Liver (tissue), 9 donors: ENCODE measurements around the gene NUDT6. TPM values are rescaled to one million over a fixed set of nuclear protein-coding genes. Genes with fewer than 3 reads are reported as not detected.
"Not testable (repeated sequence)": the region's sequence is repeated elsewhere in the genome, so short reads cannot be mapped to it uniquely, and the experiment has no call there.

Source experiments
- DNase-seq: peaks from one replicate; pipeline ENCODE4 v3.0.0-alpha.2; 2017; ENCODE audit warnings: low spot score
- H3K27ac ChIP-seq, 2 donors: one replicate each; pipeline ENCODE4 v1.7.0; 2013; ENCODE audit warnings: inconsistent platforms in 2 of 2, low read length in 2 of 2, control low read depth in 1 of 2, low read depth in 1 of 2, mild to moderate bottlenecking in 1 of 2
- H3K27me3 ChIP-seq, 4 donors: one replicate each; pipeline versions ENCODE4 v1.6.1 to v1.7.0; 2013; ENCODE audit warnings: low read length in 3 of 4, inconsistent platforms in 1 of 4, mild to moderate bottlenecking in 1 of 4, moderate library complexity in 1 of 4; ENCODE audit not compliant: control insufficient read depth in 4 of 4, insufficient read depth in 4 of 4
- H3K36me3 ChIP-seq, 4 donors: one replicate each; pipeline versions ENCODE4 v1.6.1 to v1.7.0; 2013; ENCODE audit warnings: low read length in 3 of 4, mild to moderate bottlenecking in 3 of 4, low read depth in 1 of 4, moderate library complexity in 1 of 4; ENCODE audit not compliant: control insufficient read depth in 4 of 4, insufficient read depth in 3 of 4
- H3K4me1 ChIP-seq, 4 donors: one replicate each; pipeline versions ENCODE4 v1.6.1 to v1.7.0; 2013; ENCODE audit warnings: low read length in 3 of 4, mild to moderate bottlenecking in 3 of 4, moderate library complexity in 1 of 4; ENCODE audit not compliant: control insufficient read depth in 4 of 4, insufficient read depth in 4 of 4
- H3K4me3 ChIP-seq, 3 donors: one replicate each; pipeline versions ENCODE4 v1.6.1 to v1.7.0; 2013; ENCODE audit warnings: low read length in 3 of 3, control low read depth in 1 of 3, low read depth in 1 of 3, mild to moderate bottlenecking in 1 of 3
- H3K9ac ChIP-seq, 2 donors: one replicate each; pipeline ENCODE4 v1.7.0; 2013; ENCODE audit warnings: low read length in 2 of 2, mild to moderate bottlenecking in 2 of 2, moderate library complexity in 2 of 2, control low read depth in 1 of 2, low read depth in 1 of 2
- H3K9me3 ChIP-seq, 4 donors: one replicate each; pipeline versions ENCODE4 v1.6.1 to v1.7.0; 2013; ENCODE audit warnings: low read length in 3 of 4; ENCODE audit not compliant: control insufficient read depth in 4 of 4
- EGR1 ChIP-seq, 2 donors: IDR thresholded peaks; 2 replicates each; pipeline ENCODE4 v1.6.1; 2016 to 2018; ENCODE audit warnings: antibody characterized with exemption in 2 of 2, low read depth in 2 of 2
- FOXA1 ChIP-seq: IDR thresholded peaks from 2 replicates; pipeline ENCODE4 v1.6.1; 2016; ENCODE audit warnings: antibody characterized with exemption
- FOXA2 ChIP-seq: IDR thresholded peaks from 2 replicates; pipeline ENCODE4 v1.6.1; 2016; ENCODE audit warnings: antibody characterized with exemption
- GABPA ChIP-seq, 2 donors: IDR thresholded peaks in 1 of 2; conservative IDR thresholded peaks in 1 of 2; 2 replicates each; pipeline ENCODE4 v1.6.1; 2016; ENCODE audit warnings: antibody characterized with exemption in 2 of 2, mild to moderate bottlenecking in 1 of 2, moderate library complexity in 1 of 2
- HNF4A ChIP-seq, 2 donors: conservative IDR thresholded peaks; 2 replicates each; pipeline ENCODE4 v1.6.1; 2016; ENCODE audit warnings: antibody characterized with exemption in 2 of 2, mild to moderate bottlenecking in 2 of 2
- HNF4G ChIP-seq: IDR thresholded peaks from 2 replicates; pipeline ENCODE4 v1.6.1; 2016; ENCODE audit warnings: antibody characterized with exemption
- JUND ChIP-seq, 2 donors: IDR thresholded peaks; 2 replicates each; pipeline ENCODE4 v1.6.1; 2016; ENCODE audit warnings: antibody characterized with exemption in 2 of 2
- NR2F2 ChIP-seq: IDR thresholded peaks from 2 replicates; pipeline ENCODE4 v1.6.1; 2016; ENCODE audit warnings: antibody characterized with exemption
- RAD21 ChIP-seq, 2 donors: IDR thresholded peaks; 2 replicates each; pipeline ENCODE4 v1.6.1; 2016; ENCODE audit warnings: antibody characterized with exemption in 2 of 2, mild to moderate bottlenecking in 2 of 2
- RXRA ChIP-seq, 2 donors: IDR thresholded peaks; 2 replicates each; pipeline ENCODE4 v1.6.1; 2017 to 2018; ENCODE audit warnings: antibody characterized with exemption in 2 of 2, mild to moderate bottlenecking in 1 of 2
- SP1 ChIP-seq: IDR thresholded peaks from 2 replicates; pipeline ENCODE4 v1.6.1; 2018; ENCODE audit warnings: antibody characterized with exemption, mild to moderate bottlenecking
- TAF1 ChIP-seq: conservative IDR thresholded peaks from 2 replicates; pipeline ENCODE4 v1.6.1; 2016; ENCODE audit warnings: antibody characterized with exemption, mild to moderate bottlenecking
- YY1 ChIP-seq: IDR thresholded peaks from 2 replicates; pipeline ENCODE4 v1.6.1; 2016; ENCODE audit warnings: antibody characterized with exemption, mild to moderate bottlenecking
- ZBTB33 ChIP-seq: IDR thresholded peaks from 2 replicates; pipeline ENCODE4 v1.6.1; 2016; ENCODE audit warnings: antibody characterized with exemption
- WGBS: extraction: QIAGEN DNeasy Blood & Tissue Kit; methylation state at CpG from one replicate; pipeline ENCODE4 v1.1.7; 2013; 5-methylcytosine and 5-hydroxymethylcytosine counted together
- polyA plus RNA-seq, 2 donors: library from polyadenylated mRNA; stranded (reverse) in 1 of 2; unstranded in 1 of 2; fragments of 200-250 nt in 1 of 2; fragments of >200 nt in 1 of 2; fragmentation: Nextera tagmentation in 1 of 2; extraction: Ambion mirVana in 1 of 2; gene quantifications; one replicate each; pipeline versions ENCODE4 v1.2.1 to v1.2.3, GENCODE V29; 2013 to 2015
- total RNA-seq, 2 donors: library from RNA; depleted of rRNA; stranded (reverse); fragments of >200 nt; gene quantifications; one replicate each; pipeline ENCODE4 v1.2.3, GENCODE V29; 2014
- TF ChIP-seq, protein P1 (sequence below): IDR thresholded peaks from 2 replicates; pipeline ENCODE4 v1.6.1; 2016; ENCODE audit warnings: antibody characterized with exemption
- TF ChIP-seq, protein P2 (sequence below): fragments of 150-350 bp; IDR thresholded peaks from 2 replicates; pipeline ENCODE4 v1.5.1; 2017; ENCODE audit warnings: improper control_type of control experiment, low read depth, low read length; ENCODE audit not compliant: missing input control
- donor health status: healthy.
- donor health status: healthy.
- donor health status: healthy.
- donor health status: healthy.
- donor health status: healthy.

NUDT6 gene
- total and polyA plus RNA-seq, 4 donors, result 8.8 to 13.8 (median 11.0) TPM

GRCh38 chr4:122847931-122848330 is 74.5 kb downstream of the NUDT6 start:
- TF ChIP-seq EGR1 (IDR thresholded peaks at IDR 0.05; ENCODE audit: low read depth in 2 of 2) (no peak), HNF4A (conservative IDR thresholded peaks at IDR 0.05) (no peak), NR2F2 (no peak), JUND (IDR thresholded peaks at IDR 0.05) (no peak), GABPA (IDR thresholded peaks at IDR 0.05 in 1 of 2, conservative IDR thresholded peaks at IDR 0.05 in 1 of 2) (no peak), RAD21 (IDR thresholded peaks at IDR 0.05) (no peak)
- TF ChIP-seq, protein P1, sequence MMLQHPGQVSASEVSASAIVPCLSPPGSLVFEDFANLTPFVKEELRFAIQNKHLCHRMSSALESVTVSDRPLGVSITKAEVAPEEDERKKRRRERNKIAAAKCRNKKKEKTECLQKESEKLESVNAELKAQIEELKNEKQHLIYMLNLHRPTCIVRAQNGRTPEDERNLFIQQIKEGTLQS, result no peak
- TF ChIP-seq, protein P2, sequence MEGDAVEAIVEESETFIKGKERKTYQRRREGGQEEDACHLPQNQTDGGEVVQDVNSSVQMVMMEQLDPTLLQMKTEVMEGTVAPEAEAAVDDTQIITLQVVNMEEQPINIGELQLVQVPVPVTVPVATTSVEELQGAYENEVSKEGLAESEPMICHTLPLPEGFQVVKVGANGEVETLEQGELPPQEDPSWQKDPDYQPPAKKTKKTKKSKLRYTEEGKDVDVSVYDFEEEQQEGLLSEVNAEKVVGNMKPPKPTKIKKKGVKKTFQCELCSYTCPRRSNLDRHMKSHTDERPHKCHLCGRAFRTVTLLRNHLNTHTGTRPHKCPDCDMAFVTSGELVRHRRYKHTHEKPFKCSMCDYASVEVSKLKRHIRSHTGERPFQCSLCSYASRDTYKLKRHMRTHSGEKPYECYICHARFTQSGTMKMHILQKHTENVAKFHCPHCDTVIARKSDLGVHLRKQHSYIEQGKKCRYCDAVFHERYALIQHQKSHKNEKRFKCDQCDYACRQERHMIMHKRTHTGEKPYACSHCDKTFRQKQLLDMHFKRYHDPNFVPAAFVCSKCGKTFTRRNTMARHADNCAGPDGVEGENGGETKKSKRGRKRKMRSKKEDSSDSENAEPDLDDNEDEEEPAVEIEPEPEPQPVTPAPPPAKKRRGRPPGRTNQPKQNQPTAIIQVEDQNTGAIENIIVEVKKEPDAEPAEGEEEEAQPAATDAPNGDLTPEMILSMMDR, result no peak
- no peak overlapping the region for H3K4me3 ChIP-seq
- H3K4me1 ChIP-seq, result peaks cover 0 to 4% (median 2%) of the 10 kb centered on the region in 4 donors
- H3K27ac ChIP-seq, result no peak overlapping the region
- no peak for DNase-seq
- 91% methylated on average over 1 of the region's 1 CpG for WGBS
- no peaks in the 10 kb centered on the region for H3K9me3 ChIP-seq
- no peaks in the 10 kb centered on the region for H3K27me3 ChIP-seq
- H3K36me3 ChIP-seq, result no peaks in the 10 kb centered on the region
- H3K9ac ChIP-seq, result no peak overlapping the region

DNA sequence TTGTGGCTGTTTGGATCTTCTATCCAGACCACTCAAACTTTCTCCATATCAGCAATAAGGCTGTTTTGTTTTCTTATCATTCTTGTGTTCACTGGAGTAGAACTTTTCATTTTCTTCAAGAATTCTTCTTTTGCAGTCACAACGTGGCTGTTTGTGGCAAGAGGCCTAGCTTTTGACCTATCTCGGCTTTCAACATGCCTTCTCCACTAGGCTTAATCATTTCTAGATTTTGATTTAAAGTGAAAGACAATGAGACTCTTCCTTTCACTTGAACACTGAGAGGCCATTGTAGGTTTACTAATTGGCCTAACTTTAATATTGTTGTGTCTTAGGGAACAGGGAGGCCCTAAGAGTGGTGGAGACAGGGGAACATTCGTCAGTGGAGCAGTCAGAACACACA is 76.6 kb downstream of the NUDT6 start:
- no peaks in the 10 kb centered on the region for H3K36me3 ChIP-seq
- peaks cover 0 to 8% (median 3%) of the 10 kb centered on the region in 4 donors for H3K4me1 ChIP-seq
- H3K9ac ChIP-seq, result no peak overlapping the region
- no peaks in the 10 kb centered on the region for H3K9me3 ChIP-seq
- no peak overlapping the region for H3K4me3 ChIP-seq
- TF ChIP-seq HNF4G (no peak), FOXA1 (no peak), YY1 (no peak), RXRA (IDR thresholded peaks at IDR 0.05) (no peak)
- no peaks in the 10 kb centered on the region for H3K27me3 ChIP-seq
- 61% methylated on average over 3 of the region's 3 CpGs for WGBS
- no peak for DNase-seq
- H3K27ac ChIP-seq, result no peak overlapping the region

- Histone ChIP-seq H3K27ac (no peak overlapping the region), H3K36me3 (no peaks in the 10 kb centered on the region), H3K27me3 (no peaks in the 10 kb centered on the region), H3K9me3 (no peaks in the 10 kb centered on the region), H3K4me3 (no peak overlapping the region), H3K9ac (no peak overlapping the region), H3K4me1 (peaks cover 0 to 8% (median 3%) of the 10 kb centered on the region in 4 donors)
- 92% methylated on average over 3 of the region's 3 CpGs for WGBS
- TF ChIP-seq, protein P1, result no peak
- no peak for TF ChIP-seq HNF4G
- no peak for TF ChIP-seq YY1
- no peak for TF ChIP-seq HNF4A (conservative IDR thresholded peaks at IDR 0.05)
- no peak for TF ChIP-seq FOXA1
- TF ChIP-seq EGR1 (IDR thresholded peaks at IDR 0.05; ENCODE audit: low read depth in 2 of 2), result no peak
- TF ChIP-seq RXRA (IDR thresholded peaks at IDR 0.05), result no peak
- no peak for TF ChIP-seq RAD21 (IDR thresholded peaks at IDR 0.05)
- TF ChIP-seq, protein P2, result no peak
- TF ChIP-seq GABPA (IDR thresholded peaks at IDR 0.05 in 1 of 2, conservative IDR thresholded peaks at IDR 0.05 in 1 of 2), result no peak
- no peak for TF ChIP-seq TAF1
- no peak for TF ChIP-seq SP1
- no peak for TF ChIP-seq FOXA2
- no peak for TF ChIP-seq ZBTB33
- no peak for DNase-seq
Observed at GRCh38 chr4:122845066-122845465, 77.3 kb downstream of the NUDT6 start.

DNA sequence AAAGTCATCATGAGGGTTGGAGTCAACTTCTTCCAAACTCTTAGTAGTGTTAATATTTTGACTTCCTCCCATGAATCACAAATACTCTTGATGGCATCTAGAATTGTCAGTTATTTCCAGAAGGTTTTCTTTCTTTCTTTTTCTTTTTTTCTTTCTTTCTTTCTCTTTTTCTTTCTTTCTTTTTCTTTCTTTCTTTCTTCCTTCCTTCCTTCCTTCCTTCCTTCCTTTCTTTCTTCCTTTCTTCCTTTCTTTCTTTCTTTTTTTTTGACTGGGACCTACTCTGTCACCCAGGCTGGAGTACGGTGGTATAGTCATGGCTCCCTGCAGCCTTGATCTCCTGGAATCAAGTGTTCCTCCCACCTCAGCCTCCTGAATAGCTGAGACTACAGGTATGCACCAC is 78.0 kb downstream of the NUDT6 start:
- H3K9ac ChIP-seq, DNase-seq, H3K36me3 ChIP-seq, H3K4me1 ChIP-seq, H3K4me3 ChIP-seq, H3K9me3 ChIP-seq, H3K27me3 ChIP-seq, H3K27ac ChIP-seq: not testable (repeated sequence)
- WGBS, result 92% methylated on average over 1 of the region's 1 CpG
